GM19438 (cell line): ENCODE measurements around the gene LAD1.

Experiments used
- ATAC-seq: cut with Tn5 transposase; IDR thresholded peaks from one replicate; pipeline ENCODE4 v1.9.1; 2021; ENCODE audit warnings: low read depth; ENCODE audit not compliant: unreplicated experiment

The LAD1 gene

DNA sequence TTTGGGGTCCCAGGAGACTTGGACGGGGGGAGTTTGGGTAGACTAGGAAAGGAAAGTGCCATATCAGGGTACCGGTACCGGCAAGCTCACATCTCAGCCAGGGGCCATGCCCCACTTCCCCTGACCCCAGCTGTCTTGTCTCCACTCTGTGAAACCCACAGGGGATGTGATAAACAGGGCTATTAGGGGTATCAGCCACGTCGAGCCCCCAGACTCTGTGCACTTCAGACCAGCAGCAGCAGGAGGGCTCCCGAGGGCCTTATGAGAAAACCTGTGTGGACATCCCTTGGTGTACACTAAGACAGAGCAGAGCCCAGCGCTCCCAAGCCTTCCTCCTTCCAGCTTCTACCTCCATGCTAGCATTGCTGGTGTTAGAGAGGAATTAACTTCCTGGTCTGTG is 68.0 kb downstream of the LAD1 start:
- ATAC-seq, result no peak
